Iris pigment epithelial cell (primary cell): ENCODE measurements around the gene ZNF91.
"Not testable (repeated sequence)": the region's sequence is repeated elsewhere in the genome, so short reads cannot be mapped to it uniquely, and the experiment has no call there.

Experiments
- DNase-seq: peaks from one replicate; pipeline ENCODE4 v3.0.0-alpha.2; 2011; ENCODE audit warnings: low read depth

Gene ZNF91

DNA sequence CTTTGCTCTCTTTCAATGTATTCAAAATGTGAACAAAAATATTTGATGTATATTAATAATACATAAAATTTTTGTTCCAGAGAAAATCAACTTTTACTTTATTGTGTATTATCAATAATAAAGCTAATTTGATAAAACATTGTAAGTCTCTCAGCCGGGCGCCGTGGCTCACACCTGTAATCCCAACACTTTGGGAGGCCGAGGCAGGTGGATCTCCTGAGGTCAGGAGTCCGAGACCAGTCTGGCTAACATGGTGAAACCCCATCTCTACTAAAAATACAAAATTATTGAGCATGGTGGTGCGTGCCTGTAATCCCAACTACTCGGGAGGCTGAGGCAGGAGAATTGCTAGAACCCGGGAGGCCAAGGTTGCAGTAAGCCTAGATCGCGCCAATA is 449 bp upstream of the ZNF91 start:
- not testable (repeated sequence) for DNase-seq

DNA sequence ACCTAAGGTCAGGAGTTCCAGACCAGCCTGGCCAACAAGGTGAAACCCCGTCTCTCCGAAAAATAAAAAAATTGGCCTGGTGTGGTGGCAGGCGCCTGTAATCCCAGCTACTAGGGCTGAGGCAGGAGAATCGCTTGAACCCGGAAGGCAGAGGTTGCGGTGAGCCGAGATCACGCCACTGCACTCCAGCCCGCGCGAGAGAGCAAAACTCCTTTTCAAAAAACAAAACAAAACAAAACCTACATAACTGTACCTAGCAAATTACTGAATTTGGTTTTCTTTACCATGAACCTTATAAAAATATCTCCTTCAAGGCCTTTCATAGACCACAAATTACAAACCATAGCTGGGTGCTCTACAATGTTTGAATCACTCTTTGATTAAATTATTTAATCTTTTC is 760 bp downstream of the ZNF91 start:
- peak; percentile 61 for DNase-seq

- peak; percentile 40 for DNase-seq
Measured at GRCh38 chr19:23393121-23393520, 2.1 kb downstream of the ZNF91 start.

DNA sequence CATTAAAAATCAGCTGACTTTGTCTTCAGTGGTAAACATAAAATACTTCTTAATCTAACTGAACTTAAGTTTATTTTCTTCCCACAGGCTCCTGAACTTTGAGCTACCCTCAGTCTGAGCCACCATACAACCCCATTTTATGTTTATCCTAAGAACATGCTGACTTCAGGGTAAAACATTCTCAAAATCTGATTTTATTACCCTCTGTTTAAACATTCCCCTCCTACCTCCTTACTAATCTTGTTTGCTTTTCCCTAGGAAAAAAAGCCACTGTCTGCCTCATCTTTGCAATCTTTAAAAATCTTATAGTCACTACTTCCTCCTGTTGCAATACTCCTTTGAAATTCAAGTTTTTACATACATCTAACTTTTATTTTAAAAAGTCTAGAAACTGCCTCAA is 4.0 kb downstream of the ZNF91 start:
- DNase-seq = no peak

GRCh38 chr19:23385404-23385803 is 9.9 kb downstream of the ZNF91 start:
- no peak for DNase-seq

- DNase-seq = no peak
Measured at GRCh38 chr19:23384858-23385257, 10.4 kb downstream of the ZNF91 start.

- no peak for DNase-seq
Measured at GRCh38 chr19:23384166-23384565, 11.1 kb downstream of the ZNF91 start.

- DNase-seq = no peak
Measured at GRCh38 chr19:23382955-23383354, 12.3 kb downstream of the ZNF91 start.

GRCh38 chr19:23381114-23381513 is 14.2 kb downstream of the ZNF91 start:
- DNase-seq = no peak

- not testable (repeated sequence) for DNase-seq
Measured at GRCh38 chr19:23379671-23380070, 15.6 kb downstream of the ZNF91 start.

DNA sequence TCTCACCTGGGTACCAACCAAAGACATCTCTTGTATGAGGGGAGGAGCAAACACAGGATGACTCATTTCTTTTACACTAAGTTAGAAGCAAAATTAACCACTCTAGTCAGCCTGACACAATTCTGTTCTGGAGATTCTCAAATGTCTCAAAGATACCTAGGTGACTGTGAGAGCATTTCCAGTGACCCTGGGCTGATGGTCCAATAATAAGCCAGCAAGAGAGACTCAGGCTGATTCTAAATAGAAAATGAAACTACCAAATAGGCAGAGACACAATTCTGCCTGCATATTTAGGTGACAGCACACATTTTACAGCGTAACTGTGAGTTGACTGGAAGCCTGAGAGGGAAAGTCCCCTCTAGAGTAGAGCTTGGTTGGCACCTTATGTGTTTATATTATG is 16.3 kb downstream of the ZNF91 start:
- peak; percentile 54 for DNase-seq

GRCh38 chr19:23377276-23377675 is 18.0 kb downstream of the ZNF91 start:
- DNase-seq = no peak

- no peak for DNase-seq
Measured at GRCh38 chr19:23366437-23366836, 28.8 kb downstream of the ZNF91 start.

DNA sequence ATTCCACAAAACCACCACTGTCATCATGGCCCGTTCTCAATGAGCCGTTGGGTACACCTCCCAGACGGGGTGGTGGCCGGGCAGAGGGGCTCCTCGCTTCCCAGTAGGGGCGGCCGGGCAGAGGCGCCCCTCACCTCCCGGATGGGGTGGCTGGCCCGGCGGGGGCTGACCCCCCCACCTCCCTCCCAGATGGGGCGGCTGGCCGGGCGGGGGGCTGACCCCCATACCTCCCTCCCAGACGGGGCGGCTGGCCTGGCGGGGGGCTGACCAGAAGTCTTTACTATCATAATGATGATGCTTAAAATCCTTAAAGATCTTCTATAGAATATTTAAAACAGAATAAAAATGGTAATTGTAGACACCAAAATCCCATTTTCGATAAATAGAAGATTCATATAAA is 29.2 kb downstream of the ZNF91 start:
- DNase-seq = not testable (repeated sequence)

- DNase-seq = no peak
Measured at GRCh38 chr19:23365222-23365621, 30.0 kb downstream of the ZNF91 start.

DNA sequence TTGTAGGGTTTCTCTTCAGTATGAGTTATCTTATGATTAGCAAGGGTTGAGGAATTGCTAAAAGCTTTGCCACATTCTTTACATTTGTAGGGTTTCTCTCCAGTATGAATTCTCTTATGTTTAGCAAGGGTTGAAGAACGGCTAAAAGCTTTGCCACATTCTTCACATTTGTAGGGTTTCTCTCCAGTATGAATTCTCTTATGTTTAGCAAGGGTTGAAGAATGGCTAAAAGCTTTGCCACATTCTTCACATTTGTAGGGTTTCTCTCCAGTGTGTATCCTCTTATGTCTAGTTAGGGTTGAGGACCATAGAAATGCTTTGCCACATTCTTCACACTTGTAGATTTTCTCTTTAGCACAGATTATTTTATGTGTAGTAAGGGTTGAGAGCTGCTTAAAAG is 33.4 kb downstream of the ZNF91 start:
- DNase-seq = not testable (repeated sequence)

GRCh38 chr19:23351806-23352205 is 43.5 kb downstream of the ZNF91 start:
- no peak for DNase-seq

GRCh38 chr19:23346696-23347095 is 48.6 kb downstream of the ZNF91 start:
- no peak for DNase-seq

DNA sequence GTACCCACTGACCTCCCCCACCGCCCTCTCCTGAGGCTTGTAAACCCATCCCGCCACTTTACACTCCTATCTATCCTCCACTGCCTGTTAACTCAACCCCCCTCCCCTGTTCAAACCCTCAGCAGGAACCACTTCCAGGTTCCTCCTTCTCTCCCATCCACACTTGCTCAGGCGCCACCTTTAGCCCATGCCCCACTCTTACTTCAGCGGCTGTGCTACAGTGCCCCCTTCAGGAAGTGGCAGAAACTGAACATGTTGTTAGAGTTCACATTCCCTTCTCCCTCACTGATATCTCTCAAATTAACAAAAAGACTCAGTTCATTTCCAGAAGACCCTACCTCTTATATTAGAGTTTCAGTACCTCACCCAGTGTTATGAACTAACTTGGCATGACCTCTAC is 49.4 kb downstream of the ZNF91 start:
- DNase-seq = no peak

DNA sequence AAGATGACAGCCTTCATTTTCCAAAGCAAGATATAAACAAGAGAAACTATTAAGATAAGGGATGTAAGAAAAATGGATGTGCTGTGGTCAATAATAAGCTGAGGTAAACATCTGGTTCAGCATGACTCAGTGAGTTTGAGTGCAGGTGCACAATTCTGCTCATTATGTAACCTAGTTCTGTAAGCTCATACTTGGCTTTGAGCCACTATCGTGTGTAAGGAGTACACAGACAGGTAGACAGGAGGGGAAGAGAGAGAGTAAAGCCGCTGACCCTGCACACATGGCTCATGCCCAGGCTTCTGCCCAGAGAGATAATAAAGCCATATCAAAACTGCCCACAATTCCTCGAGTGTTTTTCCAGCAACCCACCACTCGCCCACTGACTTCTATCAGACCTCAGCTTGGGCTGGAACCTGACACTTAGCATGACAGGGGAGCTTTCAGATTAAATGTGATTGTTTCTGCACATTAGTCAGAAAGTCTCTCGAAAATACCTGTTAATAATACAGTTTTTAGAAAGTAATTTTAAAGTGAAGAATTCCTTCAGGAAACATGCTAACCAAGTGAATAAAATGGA is 51.7 kb downstream of the ZNF91 start:
- no peak for DNase-seq

DNA sequence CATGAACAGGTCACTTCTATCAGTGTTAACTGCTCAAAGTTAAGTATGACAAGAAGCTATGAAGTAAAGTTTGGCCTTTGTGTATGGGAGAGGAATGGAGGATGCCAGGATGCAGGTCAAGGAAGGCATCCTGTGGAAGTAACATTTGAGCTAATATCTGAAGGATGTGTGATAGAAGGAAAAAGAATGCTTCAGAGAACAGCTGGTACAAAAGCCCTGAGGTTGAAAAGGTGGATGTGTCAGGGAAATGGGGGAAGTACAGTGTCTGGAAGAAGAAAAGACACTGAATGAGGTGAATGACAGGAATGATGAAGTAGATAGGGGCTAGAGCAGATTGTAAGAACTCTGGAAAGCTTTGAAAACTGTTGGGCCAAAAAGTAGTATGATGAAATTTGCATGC is 67.1 kb downstream of the ZNF91 start:
- DNase-seq = no peak

GRCh38 chr19:23321953-23322549 is 73.2 kb downstream of the ZNF91 start:
- no peak for DNase-seq

GRCh38 chr19:23321403-23321802 is 73.9 kb downstream of the ZNF91 start:
- not testable (repeated sequence) for DNase-seq

GRCh38 chr19:23319571-23319970 is 75.7 kb downstream of the ZNF91 start:
- DNase-seq = not testable (repeated sequence)
